Endothelial cell of umbilical vein (primary cell): ENCODE measurements around the gene TOR1AIP1. TPM values are rescaled to one million over a fixed set of nuclear protein-coding genes. Genes with fewer than 3 reads are reported as not detected.

Experiments used
- BruUV-seq: library from RNA; stranded (reverse); fragments of 400-500 nt; replicated peaks from 2 replicates; lab custom pipeline; 2021; lab: Mats Ljungman, UMichigan
- CTCF ChIA-PET: fragments of 300-600, 350-600 bp; sonication (Branson Sonifier 250); formaldehyde crosslinking; loops from one replicate; lab custom pipeline; 2021; ENCODE audit warnings: antibody characterized with exemption, inconsistent platforms; lab: Charles Lee
- POLR2A ChIA-PET: fragments of 300-600, 350-600 bp; sonication (Branson Sonifier 250); formaldehyde crosslinking; loops from one replicate; lab custom pipeline; 2021; ENCODE audit warnings: antibody characterized with exemption, inconsistent platforms; lab: Charles Lee
- DNase-seq: peaks from one replicate; pipeline ENCODE4 v3.0.0-alpha.2; 2011; ENCODE audit warnings: low read depth, low spot score
- FAIRE-seq: peaks from 2 replicates; lab custom pipeline; 2011; peaks lifted over from hg19 to GRCh38; lab: Jason Lieb, UNC
- H2AFZ ChIP-seq: 2 replicates; pipeline ENCODE4 v1.6.0; 2012; ENCODE audit warnings: low read depth, low read length, control low read depth, inconsistent platforms
- H3K27ac ChIP-seq: 2 replicates; pipeline ENCODE4 v1.5.1; 2011; ENCODE audit warnings: low read depth, mild to moderate bottlenecking, control low read depth, low read length, moderate library complexity; ENCODE audit not compliant: insufficient read depth
- H3K27me3 ChIP-seq, 2 experiments: 2 replicates each; pipeline versions ENCODE4 v1.6.0 to v1.6.1; 2011; ENCODE audit warnings: low read length in 2 of 2, mixed read lengths in 1 of 2; ENCODE audit not compliant: control insufficient read depth in 2 of 2, insufficient read depth in 2 of 2
- H3K36me3 ChIP-seq, 2 experiments: 2 replicates in 1 of 2; 3 replicates in 1 of 2; pipeline ENCODE4 v1.5.1; 2011; ENCODE audit warnings: low read length in 2 of 2, mild to moderate bottlenecking in 1 of 2, moderate library complexity in 1 of 2; ENCODE audit not compliant: control insufficient read depth in 2 of 2, insufficient read depth in 2 of 2; ENCODE audit errors: extremely low read depth in 1 of 2
- H3K4me1 ChIP-seq: 3 replicates; pipeline ENCODE4 v1.5.1; 2011; ENCODE audit warnings: mild to moderate bottlenecking, low read length; ENCODE audit not compliant: control insufficient read depth, insufficient read depth; ENCODE audit errors: extremely low read depth
- H3K4me2 ChIP-seq: 2 replicates; pipeline ENCODE4 v1.6.1; 2011; ENCODE audit warnings: low read length, control low read depth, mixed read lengths; ENCODE audit not compliant: insufficient read depth
- H3K4me3 ChIP-seq, 3 experiments: fragments of 200-600 bp in 1 of 3; sonication (generic), shearing (Covaris generic) in 1 of 3; replicated peaks in 1 of 3; 2 replicates each; pipeline ENCODE4 v1.5.1; 2011 to 2016; ENCODE audit warnings: control low read depth in 3 of 3, low read length in 3 of 3, mild to moderate bottlenecking in 2 of 3, inconsistent platforms in 1 of 3, low read depth in 1 of 3, moderate library complexity in 1 of 3; ENCODE audit not compliant: insufficient read depth in 1 of 3
- H3K79me2 ChIP-seq: 2 replicates; pipeline ENCODE4 v1.6.0; 2012; ENCODE audit warnings: low read length, inconsistent platforms; ENCODE audit not compliant: control insufficient read depth, insufficient read depth
- H3K9ac ChIP-seq: replicated peaks from 2 replicates; pipeline ENCODE3; 2011; ENCODE audit warnings: low read length, control low read depth; ENCODE audit not compliant: insufficient read depth; ENCODE audit errors: extremely low read depth
- H3K9me1 ChIP-seq: replicated peaks from 3 replicates; pipeline ENCODE4 v1.6.0; 2011; ENCODE audit warnings: mild to moderate bottlenecking, low read length; ENCODE audit not compliant: control insufficient read depth, insufficient read depth; ENCODE audit errors: extremely low read depth
- H3K9me3 ChIP-seq: replicated peaks from 2 replicates; pipeline ENCODE4 v1.5.1; 2012; ENCODE audit warnings: low read length, inconsistent platforms; ENCODE audit not compliant: control insufficient read depth, insufficient read depth
- H4K20me1 ChIP-seq: replicated peaks from 2 replicates; pipeline ENCODE3; 2011; ENCODE audit warnings: mild to moderate bottlenecking, low read length; ENCODE audit not compliant: control insufficient read depth, insufficient read depth; ENCODE audit errors: extremely low read depth
- EZH2 ChIP-seq: IDR thresholded peaks from 2 replicates; pipeline ENCODE4 v1.6.1; 2012; ENCODE audit warnings: borderline replicate concordance, low read depth, mild to moderate bottlenecking, moderate library complexity, low read length, inconsistent platforms; ENCODE audit not compliant: severe bottlenecking
- FOS ChIP-seq: IDR thresholded peaks from 2 replicates; pipeline ENCODE4 v1.6.1; 2011; ENCODE audit warnings: mild to moderate bottlenecking, low read length, moderate library complexity, borderline replicate concordance; ENCODE audit not compliant: insufficient read depth
- GATA2 ChIP-seq: IDR thresholded peaks from 2 replicates; pipeline ENCODE4 v1.7.0; 2011; ENCODE audit warnings: low read depth, mild to moderate bottlenecking, moderate library complexity, mixed read lengths, low read length; ENCODE audit not compliant: insufficient read length, insufficient read depth
- JUN ChIP-seq: IDR thresholded peaks from 2 replicates; pipeline ENCODE4 v1.6.1; 2011; ENCODE audit warnings: borderline replicate concordance, low read depth; ENCODE audit not compliant: insufficient read length, insufficient read depth
- MYC ChIP-seq: IDR thresholded peaks from one replicate; pipeline ENCODE4 v1.6.1; 2011; ENCODE audit warnings: mild to moderate bottlenecking, low read depth, low read length
- POLR2A ChIP-seq: IDR thresholded peaks from 2 replicates; pipeline ENCODE4 v1.6.1; 2012; ENCODE audit warnings: low read depth, mild to moderate bottlenecking, control low read depth, low read length
- POLR2AphosphoS5 ChIP-seq: IDR thresholded peaks from 2 replicates; pipeline ENCODE4 v1.6.1; 2012; ENCODE audit warnings: low read depth, mild to moderate bottlenecking, control low read depth, low read length, moderate library complexity; ENCODE audit not compliant: insufficient read depth
- dilution Hi-C: fragments of 300-500 bp; cut with MboI; formaldehyde crosslinking; loops from one replicate; pipeline ENCODE4 v1.15.0; 2019; ENCODE audit warnings: low sequenced_read_pairs; ENCODE audit not compliant: extremely low pct_ligation_motif_present
- intact Hi-C: fragments of 100-400 bp; cut with micrococcal nuclease; formaldehyde crosslinking; loops from one replicate; pipeline ENCODE4 v1.10.0; 2022
- polyA plus RNA-seq, 4 experiments: library from polyadenylated mRNA; depleted of rRNA in 3 of 4; stranded (reverse) in 3 of 4; unstranded in 1 of 4; fragments of >200 nt; gene quantifications; 2 replicates each; pipeline versions ENCODE4 v1.2.1 to v1.2.3, GENCODE V29; 2011 to 2012; ENCODE audit warnings: missing spikeins in 1 of 4
- total RNA-seq: library from RNA; stranded (reverse); gene quantifications from 2 replicates; pipeline ENCODE4 v1.2.3, GENCODE V29; 2021
- TF ChIP-seq, protein P1 (sequence below), 2 donors: IDR thresholded peaks; 1 replicate in 1 of 2; 2 replicates in 1 of 2; pipeline ENCODE4 v1.5.1; 2011; ENCODE audit warnings: low read length in 2 of 2, mild to moderate bottlenecking in 2 of 2, moderate library complexity in 2 of 2, control low read depth in 1 of 2, inconsistent platforms in 1 of 2, low read depth in 1 of 2; ENCODE audit not compliant: insufficient read depth in 1 of 2; ENCODE audit errors: extremely low read depth in 1 of 2
- TF ChIP-seq, protein P2 (sequence below): IDR thresholded peaks from 2 replicates; pipeline ENCODE4 v1.6.1; 2011; ENCODE audit not compliant: insufficient read depth, insufficient read length

Gene TOR1AIP1
- total and polyA plus RNA-seq, 2 donors (not counting 3 experiments of a cell fraction or from before 2014, with no cell fraction given) = 12.0 to 28.8 TPM

DNA sequence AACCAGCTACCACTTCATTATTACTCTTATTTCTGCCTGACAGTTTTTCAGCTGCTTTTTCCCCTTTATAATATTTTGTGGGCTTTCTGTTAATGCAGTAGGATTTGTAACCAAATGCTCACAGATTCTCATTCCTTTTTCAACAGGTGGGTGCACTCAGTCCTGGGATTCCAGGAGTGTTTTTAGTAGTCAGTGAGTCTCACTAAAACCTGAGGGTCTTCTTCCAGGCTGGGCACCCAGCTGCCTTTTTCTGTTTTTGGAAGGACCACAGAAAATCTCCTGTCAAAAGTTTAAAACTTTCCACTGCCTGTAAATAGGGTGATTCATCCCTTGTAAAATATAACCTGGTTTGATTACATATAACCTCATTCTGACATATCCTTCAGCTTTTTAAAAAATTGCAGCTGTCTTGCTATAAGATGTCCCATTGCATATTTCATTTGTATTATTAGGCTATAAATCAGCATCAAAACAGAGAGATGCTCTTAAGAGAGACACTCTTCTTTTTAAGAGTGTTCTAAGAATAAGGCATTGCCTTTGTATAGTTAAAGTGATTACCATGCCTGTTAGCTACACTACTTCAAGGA is 55.7 kb downstream of the TOR1AIP1 start:
- POLR2A ChIA-PET = no interaction called here
- no peak overlapping the region for H3K4me3 ChIP-seq
- no peaks in the 10 kb centered on the region for H3K9me1 ChIP-seq
- H3K9me3 ChIP-seq = no peaks in the 10 kb centered on the region
- FAIRE-seq (no peak), DNase-seq (no peak)
- H3K4me2 ChIP-seq = no peak overlapping the region
- H3K27ac ChIP-seq = no peak overlapping the region
- dilution Hi-C loops (no loop called here), intact Hi-C loops (no loop called here)
- H3K36me3 ChIP-seq = no peaks in the 10 kb centered on the region
- TF ChIP-seq, protein P1, sequence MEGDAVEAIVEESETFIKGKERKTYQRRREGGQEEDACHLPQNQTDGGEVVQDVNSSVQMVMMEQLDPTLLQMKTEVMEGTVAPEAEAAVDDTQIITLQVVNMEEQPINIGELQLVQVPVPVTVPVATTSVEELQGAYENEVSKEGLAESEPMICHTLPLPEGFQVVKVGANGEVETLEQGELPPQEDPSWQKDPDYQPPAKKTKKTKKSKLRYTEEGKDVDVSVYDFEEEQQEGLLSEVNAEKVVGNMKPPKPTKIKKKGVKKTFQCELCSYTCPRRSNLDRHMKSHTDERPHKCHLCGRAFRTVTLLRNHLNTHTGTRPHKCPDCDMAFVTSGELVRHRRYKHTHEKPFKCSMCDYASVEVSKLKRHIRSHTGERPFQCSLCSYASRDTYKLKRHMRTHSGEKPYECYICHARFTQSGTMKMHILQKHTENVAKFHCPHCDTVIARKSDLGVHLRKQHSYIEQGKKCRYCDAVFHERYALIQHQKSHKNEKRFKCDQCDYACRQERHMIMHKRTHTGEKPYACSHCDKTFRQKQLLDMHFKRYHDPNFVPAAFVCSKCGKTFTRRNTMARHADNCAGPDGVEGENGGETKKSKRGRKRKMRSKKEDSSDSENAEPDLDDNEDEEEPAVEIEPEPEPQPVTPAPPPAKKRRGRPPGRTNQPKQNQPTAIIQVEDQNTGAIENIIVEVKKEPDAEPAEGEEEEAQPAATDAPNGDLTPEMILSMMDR (IDR thresholded peaks at IDR 0.05; ENCODE audit: extremely low read depth in 1 of 2, insufficient read depth in 1 of 2, low read depth in 1 of 2, low read length in 2 of 2) = no peak
- TF ChIP-seq FOS (no peak), EZH2 (no peak), POLR2A (no peak), MYC (no peak), JUN (no peak), GATA2 (no peak), POLR2AphosphoS5 (no peak)
- TF ChIP-seq, protein P2, sequence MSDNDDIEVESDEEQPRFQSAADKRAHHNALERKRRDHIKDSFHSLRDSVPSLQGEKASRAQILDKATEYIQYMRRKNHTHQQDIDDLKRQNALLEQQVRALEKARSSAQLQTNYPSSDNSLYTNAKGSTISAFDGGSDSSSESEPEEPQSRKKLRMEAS = no peak
- H3K4me1 ChIP-seq = no peaks in the 10 kb centered on the region
- CTCF ChIA-PET = no interaction called here
- H4K20me1 ChIP-seq = no peaks in the 10 kb centered on the region
- no peak overlapping the region for H2AFZ ChIP-seq
- no TSS peak for BruUV-seq
- no peaks in the 10 kb centered on the region for H3K27me3 ChIP-seq
- H3K9ac ChIP-seq = no peak overlapping the region
- no peaks in the 10 kb centered on the region for H3K79me2 ChIP-seq
